CD4-positive, alpha-beta memory T cell (primary cell): ENCODE measurements around the gene ACTR10. TPM values are rescaled to one million over a fixed set of nuclear protein-coding genes. Genes with fewer than 3 reads are reported as not detected.

Source experiments
- CTCF ChIA-PET: fragments of 350-600 bp; sonication (Branson Sonifier 250); formaldehyde crosslinking; loops from one replicate; lab custom pipeline; 2021; ENCODE audit warnings: inconsistent platforms; ENCODE audit not compliant: partially characterized antibody; lab: Charles Lee
- POLR2A ChIA-PET: fragments of 350-600 bp; sonication (Branson Sonifier 250); formaldehyde crosslinking; loops from one replicate; lab custom pipeline; 2021; ENCODE audit not compliant: partially characterized antibody; lab: Charles Lee
- DNase-seq, 5 donors: peaks; one replicate each; pipeline versions ENCODE4 v3.0.0 to v3.0.0-alpha.2; 2020 to 2022; ENCODE audit warnings: mixed read lengths in 1 of 5
- H3K27ac ChIP-seq: one replicate; pipeline ENCODE4 v1.7.0; 2013; ENCODE audit warnings: low read depth, low read length
- H3K27me3 ChIP-seq: 2 replicates; pipeline ENCODE4 v1.7.0; 2013; ENCODE audit warnings: mild to moderate bottlenecking, low read length, moderate library complexity; ENCODE audit not compliant: insufficient read depth
- H3K36me3 ChIP-seq: 2 replicates; pipeline ENCODE4 v1.7.0; 2013; ENCODE audit warnings: mild to moderate bottlenecking, low read length, moderate library complexity; ENCODE audit not compliant: insufficient read depth
- H3K4me1 ChIP-seq: 2 replicates; pipeline ENCODE4 v1.7.0; 2013; ENCODE audit warnings: mild to moderate bottlenecking, low read length, moderate library complexity; ENCODE audit not compliant: insufficient read depth
- H3K4me3 ChIP-seq, 2 donors: one replicate each; pipeline ENCODE4 v1.7.0; 2013; ENCODE audit warnings: low read length in 2 of 2, mild to moderate bottlenecking in 1 of 2
- H3K9me3 ChIP-seq, 2 donors: one replicate each; pipeline ENCODE4 v1.7.0; 2013; ENCODE audit warnings: low read length in 2 of 2, control low read depth in 1 of 2; ENCODE audit not compliant: control insufficient read depth in 1 of 2
- H3K27ac Mint-ChIP-seq, 7 donors: one replicate each; pipeline ENCODE4 v1.8.0; 2020 to 2021; ENCODE audit warnings: mixed read lengths in 7 of 7, mild to moderate bottlenecking in 6 of 7, inconsistent platforms in 3 of 7, moderate library complexity in 3 of 7
- H3K27me3 Mint-ChIP-seq, 2 donors: one replicate each; pipeline ENCODE4 v1.8.0; 2020 to 2021; ENCODE audit warnings: mixed read lengths in 2 of 2
- H3K36me3 Mint-ChIP-seq, 2 donors: one replicate each; pipeline ENCODE4 v1.8.0; 2020 to 2021; ENCODE audit warnings: mixed read lengths in 2 of 2, inconsistent platforms in 1 of 2, mild to moderate bottlenecking in 1 of 2
- H3K4me1 Mint-ChIP-seq, 4 donors: one replicate each; pipeline ENCODE4 v1.8.0; 2020 to 2021; ENCODE audit warnings: mixed read lengths in 4 of 4, mild to moderate bottlenecking in 1 of 4
- H3K4me3 Mint-ChIP-seq, 8 donors: one replicate each; pipeline ENCODE4 v1.8.0; 2020 to 2021; ENCODE audit warnings: mixed read lengths in 8 of 8, mild to moderate bottlenecking in 7 of 8, moderate library complexity in 6 of 8, inconsistent platforms in 3 of 8
- H3K9me3 Mint-ChIP-seq, 8 donors: one replicate each; pipeline ENCODE4 v1.8.0; 2020 to 2021; ENCODE audit warnings: mixed read lengths in 8 of 8, mild to moderate bottlenecking in 5 of 8, inconsistent platforms in 3 of 8, moderate library complexity in 1 of 8
- intact Hi-C: fragments of 100-400 bp; cut with micrococcal nuclease; formaldehyde crosslinking; loops from one replicate; pipeline ENCODE4 v1.15.1; 2023
- polyA plus RNA-seq, 2 donors: library from polyadenylated mRNA; unstranded; fragments of 300-500 nt; fragmentation: Illumina TruSeq; gene quantifications; one replicate each; pipeline ENCODE4 v1.2.3, GENCODE V29; 2021
- total RNA-seq, 2 experiments: library from RNA; stranded (reverse); gene quantifications; one replicate each; pipeline ENCODE4 v1.2.3, GENCODE V29; 2021

The ACTR10 gene
- total and polyA plus RNA-seq, 4 experiments from 2014 or later: 53.7 to 87.8 (median 70.2) TPM

- H3K4me3 Mint-ChIP-seq: no peak overlapping the region
- H3K9me3 Mint-ChIP-seq: peaks cover 0 to 2% (median 0%) of the 10 kb centered on the region in 8 donors
- Histone ChIP-seq H3K4me3 (no peak overlapping the region), H3K4me1 (no peaks in the 10 kb centered on the region), H3K9me3 (no peaks in the 10 kb centered on the region), H3K27ac (no peak overlapping the region), H3K27me3 (no peaks in the 10 kb centered on the region), H3K36me3 (peaks cover 34% of the 10 kb centered on the region)
- no peaks in the 10 kb centered on the region for H3K27me3 Mint-ChIP-seq
- CTCF ChIA-PET: no interaction called here
- peaks cover 47 to 59% of the 10 kb centered on the region in 2 donors for H3K36me3 Mint-ChIP-seq
- H3K27ac Mint-ChIP-seq: no peak overlapping the region
- H3K4me1 Mint-ChIP-seq: peaks cover 0 to 2% (median 0%) of the 10 kb centered on the region in 4 donors
- POLR2A ChIA-PET: no interaction called here
- DNase-seq: no peak
- intact Hi-C loops: no loop called here
Measured at GRCh38 chr14:58213176-58213575, 13.2 kb downstream of the ACTR10 start.

DNA sequence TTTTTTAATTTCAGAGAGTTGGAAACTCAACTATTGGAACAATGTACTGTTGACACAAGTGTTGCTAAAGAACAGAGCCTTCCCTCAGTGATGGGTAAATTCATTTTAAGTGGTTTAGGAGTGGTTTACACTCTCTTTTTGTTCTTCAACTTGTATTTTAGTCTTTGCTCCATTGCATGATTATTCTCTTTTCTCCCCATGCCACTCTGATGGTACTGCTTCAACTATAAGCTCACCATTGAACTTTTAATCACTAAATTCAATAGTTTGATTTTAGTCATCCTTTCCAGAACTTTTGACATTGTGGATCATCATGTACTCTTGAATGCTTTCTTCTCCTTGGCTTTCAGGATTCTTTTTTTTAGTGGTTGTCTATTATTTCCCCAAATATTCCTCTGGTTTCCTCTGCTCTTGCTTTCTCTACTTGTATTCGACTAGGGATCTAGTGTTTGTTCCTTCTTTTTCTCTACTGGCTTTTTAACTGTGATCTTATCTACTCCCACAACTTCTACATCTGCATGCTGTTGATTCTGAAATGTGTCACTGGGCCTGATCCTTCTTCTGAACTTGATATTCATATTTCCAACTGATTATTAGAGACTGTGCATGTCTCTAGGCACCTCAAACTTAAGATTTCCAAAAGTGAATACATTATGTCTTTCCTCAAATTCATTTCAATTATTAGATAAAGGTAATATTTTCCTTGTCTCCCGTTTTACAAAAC, 15.4 kb downstream of the ACTR10 start:
- Mint-ChIP-seq H3K9me3 (peaks cover 0 to 2% (median 0%) of the 10 kb centered on the region in 8 donors), H3K27me3 (no peaks in the 10 kb centered on the region), H3K36me3 (peaks cover 38 to 44% of the 10 kb centered on the region in 2 donors), H3K4me1 (peaks cover 0 to 1% (median 0%) of the 10 kb centered on the region in 4 donors), H3K27ac (peak overlapping the region in 3 of 7 donors; percentile 1 to 53 (median 31)), H3K4me3 (no peak overlapping the region)
- no peaks in the 10 kb centered on the region for H3K9me3 ChIP-seq
- ChIA-PET POLR2A (no interaction called here), CTCF (no interaction called here)
- no peak overlapping the region for H3K27ac ChIP-seq
- DNase-seq: no peak
- H3K36me3 ChIP-seq: peaks cover 29% of the 10 kb centered on the region
- intact Hi-C loops: no loop called here
- no peaks in the 10 kb centered on the region for H3K4me1 ChIP-seq
- H3K27me3 ChIP-seq: no peaks in the 10 kb centered on the region
- H3K4me3 ChIP-seq: no peak overlapping the region

DNA sequence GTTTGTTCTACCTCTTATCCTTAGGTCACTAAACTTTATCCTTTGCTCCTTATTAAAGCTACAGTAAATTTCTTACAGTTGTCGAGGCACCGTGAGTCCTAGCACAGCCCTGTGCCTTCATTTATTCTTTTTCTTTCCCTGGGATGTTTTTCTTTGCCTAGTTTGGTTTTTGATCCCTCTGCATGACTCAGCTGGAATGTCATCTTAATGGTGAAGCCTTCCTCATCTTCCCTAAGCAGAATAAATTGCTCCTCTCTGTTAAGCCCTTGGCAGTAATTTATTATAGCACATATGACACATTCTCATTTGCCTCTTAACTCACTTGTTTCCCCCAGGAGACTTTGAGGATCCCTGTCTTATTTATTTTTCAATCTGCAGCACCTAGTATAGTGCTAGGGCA, 16.6 kb downstream of the ACTR10 start:
- Mint-ChIP-seq H3K9me3 (peaks cover 0 to 2% (median 0%) of the 10 kb centered on the region in 8 donors), H3K36me3 (peaks cover 33 to 40% of the 10 kb centered on the region in 2 donors), H3K4me1 (peaks cover 0 to 1% (median 0%) of the 10 kb centered on the region in 4 donors), H3K27ac (no peak overlapping the region), H3K27me3 (no peaks in the 10 kb centered on the region), H3K4me3 (no peak overlapping the region)
- POLR2A ChIA-PET: interaction anchor here (0.6 kb wide), 1 partner anchor 11 kb away, joined by 3 read pairs; no protein-coding TSS in a partner anchor
- Histone ChIP-seq H3K4me3 (no peak overlapping the region), H3K9me3 (no peaks in the 10 kb centered on the region), H3K36me3 (peaks cover 29% of the 10 kb centered on the region), H3K4me1 (no peaks in the 10 kb centered on the region), H3K27me3 (no peaks in the 10 kb centered on the region), H3K27ac (no peak overlapping the region)
- no peak for DNase-seq
- CTCF ChIA-PET: interaction anchor here (1.5 kb wide), 1 partner anchor 10 kb away, joined by 3 read pairs; no protein-coding TSS in a partner anchor
- intact Hi-C loops: no loop called here

DNA sequence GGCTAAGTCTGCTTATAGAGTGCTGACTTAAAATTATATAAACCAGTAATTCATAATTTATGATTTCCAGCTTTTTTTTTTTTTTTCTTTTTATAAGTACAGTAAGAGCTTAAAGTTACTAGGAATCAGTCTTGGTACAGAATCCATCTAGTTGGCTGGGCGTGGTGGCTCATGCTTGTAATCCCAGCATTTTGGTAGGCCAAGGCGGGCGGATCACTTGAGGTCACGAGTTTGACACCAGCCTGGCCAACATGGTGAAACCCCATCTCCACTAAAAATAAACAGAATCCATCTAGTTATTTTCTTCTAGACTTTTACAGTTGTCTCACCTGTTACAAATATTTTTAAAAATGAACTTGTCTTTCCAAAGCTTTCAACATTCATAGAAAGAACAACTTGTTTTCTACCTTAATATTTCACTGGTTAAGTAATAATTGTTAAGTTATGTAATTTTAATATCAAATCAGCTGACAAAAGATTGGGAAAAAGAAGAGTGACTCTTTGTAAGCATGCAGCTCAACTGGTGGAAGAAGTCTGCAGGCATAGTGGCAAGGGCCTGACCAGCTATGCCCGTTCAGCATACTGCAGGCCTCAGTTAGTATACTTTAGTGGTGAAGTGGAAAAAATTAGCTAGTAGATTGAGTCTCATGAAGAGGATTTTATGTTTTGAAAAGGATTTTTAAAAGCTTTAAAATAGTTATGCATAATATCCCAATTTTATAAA, 27.3 kb downstream of the ACTR10 start:
- Histone ChIP-seq H3K27ac (no peak overlapping the region), H3K4me3 (no peak overlapping the region), H3K27me3 (no peaks in the 10 kb centered on the region), H3K9me3 (no peaks in the 10 kb centered on the region), H3K4me1 (no peaks in the 10 kb centered on the region), H3K36me3 (no peaks in the 10 kb centered on the region)
- Mint-ChIP-seq H3K36me3 (peaks cover 14 to 26% of the 10 kb centered on the region in 2 donors), H3K4me1 (no peaks in the 10 kb centered on the region), H3K4me3 (no peak overlapping the region), H3K27me3 (no peaks in the 10 kb centered on the region), H3K9me3 (no peaks in the 10 kb centered on the region), H3K27ac (no peak overlapping the region)
- ChIA-PET POLR2A (interaction anchor here (1.0 kb wide), 1 partner anchor 27 kb away, joined by 4 read pairs; the partner anchor contains the start of gene ACTR10), CTCF (no interaction called here)
- intact Hi-C loops: no loop called here
- DNase-seq: no peak

DNA sequence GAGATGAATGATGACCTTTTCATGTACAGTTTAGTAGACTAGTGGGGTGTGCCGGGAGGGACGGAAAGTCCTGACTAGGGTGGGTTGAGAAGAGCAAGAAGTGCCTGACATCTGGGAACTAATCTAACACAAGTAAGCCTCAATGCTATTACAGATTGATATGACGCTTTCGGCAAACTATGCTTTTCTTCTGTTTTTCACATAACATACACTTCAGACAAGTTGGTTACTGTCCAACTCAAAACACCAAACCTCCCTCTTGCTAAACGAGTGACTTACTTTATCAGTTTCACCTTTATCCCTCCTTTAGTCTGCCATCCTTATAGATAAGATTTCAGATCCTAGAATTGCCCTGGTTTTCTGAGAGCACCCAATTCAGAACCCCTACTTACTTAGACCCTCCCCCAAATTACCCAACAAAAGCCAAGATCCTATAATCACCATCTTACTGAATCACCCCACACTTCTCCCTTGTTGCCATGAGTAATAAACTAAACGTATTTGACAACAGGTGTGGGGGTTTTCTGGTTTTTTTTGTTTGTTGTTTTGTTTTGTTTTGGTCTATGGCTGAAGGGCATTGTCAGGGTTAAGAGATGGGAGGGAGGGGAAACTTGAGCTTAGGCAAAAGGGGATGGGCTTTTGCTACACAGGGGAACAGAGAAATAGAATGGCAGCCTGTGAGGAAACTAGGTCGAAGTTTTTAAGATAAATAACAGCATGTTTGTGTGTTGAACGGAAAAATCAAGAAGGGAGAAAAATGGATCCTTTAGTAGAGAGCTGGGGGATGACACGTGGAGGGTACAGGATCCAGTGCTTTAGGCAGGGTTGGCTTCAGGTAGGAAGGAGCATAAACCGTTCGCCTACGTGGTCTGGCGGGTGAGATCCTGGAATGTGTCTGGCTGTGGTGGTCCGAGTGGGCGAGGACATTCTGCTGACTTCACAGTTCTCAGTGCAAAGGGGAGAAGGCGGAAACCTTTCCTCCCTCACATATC, 38.6 kb downstream of the ACTR10 start:
- Mint-ChIP-seq H3K36me3 (peaks cover 0 to 11% of the 10 kb centered on the region in 2 donors), H3K27ac (no peak overlapping the region), H3K4me3 (no peak overlapping the region), H3K9me3 (peaks cover 0 to 5% (median 0%) of the 10 kb centered on the region in 8 donors), H3K4me1 (peaks cover 11 to 16% (median 12%) of the 10 kb centered on the region in 4 donors), H3K27me3 (peaks cover 0 to 2% of the 10 kb centered on the region in 2 donors)
- peak in 4 of 5 donors; percentile 13 to 62 (median 36) for DNase-seq
- intact Hi-C loops: loop anchor here (1.0 kb wide), 5 partner anchors 38 to 189 kb away; partner anchors contain the start of genes ACTR10, ARID4A, KIAA0586 and TIMM9
- POLR2A ChIA-PET: interaction anchor here (1.0 to 3.1 kb wide), 4 partner anchors 35 to 189 kb away, joined by 3 to 34 read pairs (median 8); partner anchors contain the start of genes ACTR10, ARID4A, KIAA0586 and TIMM9
- CTCF ChIA-PET: no interaction called here
- Histone ChIP-seq H3K27me3 (no peaks in the 10 kb centered on the region), H3K9me3 (no peaks in the 10 kb centered on the region), H3K4me3 (peak overlapping the region; percentile 82 to 84), H3K36me3 (no peaks in the 10 kb centered on the region), H3K4me1 (peaks cover 7% of the 10 kb centered on the region), H3K27ac (peak overlapping the region; percentile 57)
